ENCODE measurements around the gene SMARCC1.

The SMARCC1 gene

GRCh38 chr3:47588053-47588452 lies 193.6 kb downstream of the SMARCC1 start:
- no peak for DNase-seq (ENCODE audit: low read depth in 2 of 2)

GRCh38 chr3:47586746-47587145 lies 194.9 kb downstream of the SMARCC1 start:
- no peak for DNase-seq (ENCODE audit: low read depth in 2 of 2)

- no peak for DNase-seq (ENCODE audit: low read depth in 2 of 2)
Observed at GRCh38 chr3:47583320-47584075, 198.2 kb downstream of the SMARCC1 start.

- no peak for DNase-seq (ENCODE audit: low read depth in 2 of 2)
Observed at GRCh38 chr3:47581835-47582234, 199.9 kb downstream of the SMARCC1 start.

GRCh38 chr3:47581422-47581821 lies 200.3 kb downstream of the SMARCC1 start:
- no peak for DNase-seq (ENCODE audit: low read depth in 2 of 2)

- no peak for DNase-seq (ENCODE audit: low read depth in 2 of 2)
Observed at GRCh38 chr3:47580481-47580880, 201.2 kb downstream of the SMARCC1 start.

GRCh38 chr3:47579875-47580274 lies 201.8 kb downstream of the SMARCC1 start:
- no peak for DNase-seq (ENCODE audit: low read depth in 2 of 2)

- no peak for DNase-seq (ENCODE audit: low read depth in 2 of 2)
Observed at GRCh38 chr3:47578691-47579632, 202.7 kb downstream of the SMARCC1 start, which contains the start of gene CSPG5. Gene CSPG5 (minus strand): TSS chr3:47578865. CDS start chr3:47578693, 172 bp downstream.

GRCh38 chr3:47578119-47578632 lies 203.5 kb downstream of the SMARCC1 start:
- DNase-seq (ENCODE audit: low read depth in 2 of 2): peak in 1 of 2 donors; percentile 16

- no peak for DNase-seq (ENCODE audit: low read depth in 2 of 2)
Observed at GRCh38 chr3:47577583-47578118, 204.0 kb downstream of the SMARCC1 start.

GRCh38 chr3:47573190-47574172 lies 208.2 kb downstream of the SMARCC1 start:
- no peak for DNase-seq (ENCODE audit: low read depth in 2 of 2)

GRCh38 chr3:47571391-47572175 lies 210.1 kb downstream of the SMARCC1 start:
- no peak for DNase-seq (ENCODE audit: low read depth in 2 of 2)

- DNase-seq (ENCODE audit: low read depth in 2 of 2): no peak
Observed at GRCh38 chr3:47568901-47569300, 212.8 kb downstream of the SMARCC1 start.

- no peak for DNase-seq (ENCODE audit: low read depth in 2 of 2)
Observed at GRCh38 chr3:47567149-47567548, 214.5 kb downstream of the SMARCC1 start.

GRCh38 chr3:47566667-47567066 lies 215.0 kb downstream of the SMARCC1 start:
- no peak for DNase-seq (ENCODE audit: low read depth in 2 of 2)

- DNase-seq (ENCODE audit: low read depth in 2 of 2): no peak
Observed at GRCh38 chr3:47565734-47566550, 215.8 kb downstream of the SMARCC1 start.

GRCh38 chr3:47556351-47556750 lies 225.3 kb downstream of the SMARCC1 start:
- no peak for DNase-seq (ENCODE audit: low read depth in 2 of 2)

GRCh38 chr3:47554335-47554734 lies 227.4 kb downstream of the SMARCC1 start:
- no peak for DNase-seq (ENCODE audit: low read depth in 2 of 2)

GRCh38 chr3:47553407-47553806 lies 228.3 kb downstream of the SMARCC1 start:
- no peak for DNase-seq (ENCODE audit: low read depth in 2 of 2)
